Parathyroid adenoma (tissue), 2 donors: ENCODE measurements around the gene SRCAP.

ENCODE experiments used
- H2AFZ ChIP-seq: fragments of 300-600 bp; sonication (generic); one replicate; pipeline ENCODE4 v1.7.0; 2017; ENCODE audit warnings: antibody characterized with exemption, mild to moderate bottlenecking
- H3K27ac ChIP-seq: fragments of 300-600 bp; sonication (generic); one replicate; pipeline ENCODE4 v1.7.0; 2017
- H3K27me3 ChIP-seq: fragments of 300-600 bp; sonication (generic); one replicate; pipeline ENCODE4 v1.7.0; 2017; ENCODE audit warnings: low read length; ENCODE audit not compliant: control insufficient read depth, insufficient read depth
- H3K36me3 ChIP-seq: fragments of 300-600 bp; sonication (generic); one replicate; pipeline ENCODE4 v1.7.0; 2017; ENCODE audit warnings: low read length; ENCODE audit not compliant: control insufficient read depth, insufficient read depth
- H3K4me1 ChIP-seq: fragments of 300-600 bp; sonication (generic); one replicate; pipeline ENCODE4 v1.7.0; 2017; ENCODE audit warnings: control low read depth
- H3K4me2 ChIP-seq: fragments of 300-600 bp; sonication (generic); one replicate; pipeline ENCODE4 v1.7.0; 2017; ENCODE audit warnings: low read length
- H3K4me3 ChIP-seq: fragments of 300-600 bp; sonication (generic); one replicate; pipeline ENCODE4 v1.7.0; 2017; ENCODE audit warnings: low read depth, low read length
- H3K79me2 ChIP-seq: fragments of 300-600 bp; sonication (generic); one replicate; pipeline ENCODE4 v1.7.0; 2017; ENCODE audit warnings: control low read depth
- H3K9ac ChIP-seq: fragments of 300-600 bp; sonication (generic); one replicate; pipeline ENCODE4 v1.7.0; 2017; ENCODE audit warnings: mild to moderate bottlenecking
- H3K9me3 ChIP-seq: fragments of 300-600 bp; sonication (generic); one replicate; pipeline ENCODE4 v1.7.0; 2017; ENCODE audit warnings: low read length; ENCODE audit not compliant: control insufficient read depth
- CTCF ChIP-seq: fragments of 300-600 bp; sonication (generic); IDR thresholded peaks from one replicate; pipeline ENCODE4 v1.7.0; 2017; ENCODE audit warnings: antibody characterized with exemption, mild to moderate bottlenecking
- donor health status: primary hyperparathyroidism.

Gene SRCAP

GRCh38 chr16:30680326-30680725, 18.6 kb upstream of the SRCAP start:
- no peaks in the 10 kb centered on the region for H3K4me1 ChIP-seq

GRCh38 chr16:30688701-30689100, 10.3 kb upstream of the SRCAP start:
- Histone ChIP-seq H3K4me2 (no peak overlapping the region), H3K4me3 (no peak overlapping the region), H3K79me2 (no peaks in the 10 kb centered on the region), H3K4me1 (no peaks in the 10 kb centered on the region), H3K9me3 (no peaks in the 10 kb centered on the region), H3K27ac (no peak overlapping the region), H2AFZ (no peak overlapping the region), H3K9ac (no peak overlapping the region), H3K36me3 (no peaks in the 10 kb centered on the region), H3K27me3 (no peaks in the 10 kb centered on the region)
- no peak for TF ChIP-seq CTCF

More at GRCh38 chr16:30680326-30680725, 18.6 kb upstream of the SRCAP start:
- H3K9me3 ChIP-seq = no peaks in the 10 kb centered on the region
- no peak overlapping the region for H3K4me2 ChIP-seq
- H3K27ac ChIP-seq = no peak overlapping the region
- H3K9ac ChIP-seq = no peak overlapping the region
- H3K4me3 ChIP-seq = no peak overlapping the region
- H3K36me3 ChIP-seq = no peaks in the 10 kb centered on the region
- no peaks in the 10 kb centered on the region for H3K79me2 ChIP-seq
- H3K27me3 ChIP-seq = no peaks in the 10 kb centered on the region
- H2AFZ ChIP-seq = no peak overlapping the region
- no peak for TF ChIP-seq CTCF

- Histone ChIP-seq H3K4me2 (no peak overlapping the region), H3K27ac (no peak overlapping the region), H3K36me3 (no peaks in the 10 kb centered on the region), H3K4me3 (no peak overlapping the region), H3K9ac (no peak overlapping the region), H3K27me3 (no peaks in the 10 kb centered on the region), H3K79me2 (no peaks in the 10 kb centered on the region), H2AFZ (no peak overlapping the region), H3K4me1 (no peaks in the 10 kb centered on the region), H3K9me3 (no peaks in the 10 kb centered on the region)
- no peak for TF ChIP-seq CTCF
Observed at GRCh38 chr16:30691907-30692306, 7.1 kb upstream of the SRCAP start.

- no peak overlapping the region for H3K4me2 ChIP-seq
- H3K79me2 ChIP-seq = no peaks in the 10 kb centered on the region
- no peak overlapping the region for H3K9ac ChIP-seq
- H3K27me3 ChIP-seq = no peaks in the 10 kb centered on the region
- no peak for TF ChIP-seq CTCF
- H3K4me3 ChIP-seq = no peak overlapping the region
- no peak overlapping the region for H3K27ac ChIP-seq
- no peak overlapping the region for H2AFZ ChIP-seq
- no peaks in the 10 kb centered on the region for H3K9me3 ChIP-seq
- no peaks in the 10 kb centered on the region for H3K4me1 ChIP-seq
- H3K36me3 ChIP-seq = no peaks in the 10 kb centered on the region
Observed at GRCh38 chr16:30692396-30693064, 6.4 kb upstream of the SRCAP start.
